OCI-LY3 (cell line): ENCODE data around the gene DIP2C.

Experiments used
- EZH2phosphoT487 ChIP-seq: fragments of 200-600 bp; shearing (Covaris generic); IDR thresholded peaks from 2 replicates; pipeline ENCODE4 v1.6.1; 2018; ENCODE audit warnings: antibody characterized with exemption, mixed run types, low read depth
- TF ChIP-seq, protein P1 (sequence below): fragments of 200-600, 300-600 bp; sonication (generic); IDR thresholded peaks from 2 replicates; pipeline ENCODE4 v1.5.1; 2014; ENCODE audit warnings: antibody characterized with exemption, low read length, low read depth

GRCh38 chr10:535952-536351, 153.5 kb downstream of the DIP2C start:
- TF ChIP-seq, protein P1, sequence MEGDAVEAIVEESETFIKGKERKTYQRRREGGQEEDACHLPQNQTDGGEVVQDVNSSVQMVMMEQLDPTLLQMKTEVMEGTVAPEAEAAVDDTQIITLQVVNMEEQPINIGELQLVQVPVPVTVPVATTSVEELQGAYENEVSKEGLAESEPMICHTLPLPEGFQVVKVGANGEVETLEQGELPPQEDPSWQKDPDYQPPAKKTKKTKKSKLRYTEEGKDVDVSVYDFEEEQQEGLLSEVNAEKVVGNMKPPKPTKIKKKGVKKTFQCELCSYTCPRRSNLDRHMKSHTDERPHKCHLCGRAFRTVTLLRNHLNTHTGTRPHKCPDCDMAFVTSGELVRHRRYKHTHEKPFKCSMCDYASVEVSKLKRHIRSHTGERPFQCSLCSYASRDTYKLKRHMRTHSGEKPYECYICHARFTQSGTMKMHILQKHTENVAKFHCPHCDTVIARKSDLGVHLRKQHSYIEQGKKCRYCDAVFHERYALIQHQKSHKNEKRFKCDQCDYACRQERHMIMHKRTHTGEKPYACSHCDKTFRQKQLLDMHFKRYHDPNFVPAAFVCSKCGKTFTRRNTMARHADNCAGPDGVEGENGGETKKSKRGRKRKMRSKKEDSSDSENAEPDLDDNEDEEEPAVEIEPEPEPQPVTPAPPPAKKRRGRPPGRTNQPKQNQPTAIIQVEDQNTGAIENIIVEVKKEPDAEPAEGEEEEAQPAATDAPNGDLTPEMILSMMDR = no peak
- no peak for TF ChIP-seq EZH2phosphoT487
